ENCODE measurements around the gene AAK1.
"Not testable (repeated sequence)": the region's sequence is repeated elsewhere in the genome, so short reads cannot be mapped to it uniquely, and the experiment has no call there.

AAK1 gene

DNA sequence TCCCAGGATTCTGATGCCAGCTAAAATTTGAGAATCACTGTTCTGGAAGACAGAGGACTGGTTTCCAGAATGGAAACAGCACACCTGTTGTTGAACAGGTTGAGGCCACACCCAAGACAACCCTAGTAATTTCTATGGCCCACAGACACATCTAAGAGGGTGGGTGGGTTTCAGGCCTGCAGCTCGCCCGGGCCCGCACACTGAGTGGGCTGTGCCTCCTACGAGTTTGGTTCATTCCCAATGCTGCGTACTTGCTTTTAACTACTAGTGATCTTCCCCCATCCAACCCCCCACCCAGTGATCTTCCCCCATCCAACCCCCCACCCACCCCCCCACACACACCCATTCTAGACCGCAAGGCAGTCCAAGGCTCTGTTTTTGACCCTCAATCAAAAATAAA lies 205.0 kb downstream of the AAK1 start:
- DNase-seq, result no peak

DNA sequence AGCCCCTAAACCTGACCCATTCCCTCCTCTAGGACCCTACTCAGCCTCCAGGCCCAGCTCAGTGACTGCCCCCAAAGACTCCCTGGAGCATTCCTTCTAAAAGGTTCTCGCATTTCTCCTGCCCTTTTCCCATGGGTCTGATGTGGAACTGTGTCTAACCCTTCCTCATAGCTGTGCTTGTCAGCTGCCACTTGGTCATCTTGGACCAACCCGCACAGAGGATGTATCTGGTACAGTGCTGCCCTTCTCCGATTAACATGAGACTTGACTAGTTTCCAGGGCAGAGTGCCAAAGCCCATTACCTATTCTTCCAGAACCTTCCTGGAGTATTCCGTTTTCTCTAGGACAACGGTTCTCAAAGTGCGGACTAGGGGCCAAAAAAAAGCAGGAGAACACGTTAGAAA lies 205.8 kb downstream of the AAK1 start:
- no peak for DNase-seq

DNA sequence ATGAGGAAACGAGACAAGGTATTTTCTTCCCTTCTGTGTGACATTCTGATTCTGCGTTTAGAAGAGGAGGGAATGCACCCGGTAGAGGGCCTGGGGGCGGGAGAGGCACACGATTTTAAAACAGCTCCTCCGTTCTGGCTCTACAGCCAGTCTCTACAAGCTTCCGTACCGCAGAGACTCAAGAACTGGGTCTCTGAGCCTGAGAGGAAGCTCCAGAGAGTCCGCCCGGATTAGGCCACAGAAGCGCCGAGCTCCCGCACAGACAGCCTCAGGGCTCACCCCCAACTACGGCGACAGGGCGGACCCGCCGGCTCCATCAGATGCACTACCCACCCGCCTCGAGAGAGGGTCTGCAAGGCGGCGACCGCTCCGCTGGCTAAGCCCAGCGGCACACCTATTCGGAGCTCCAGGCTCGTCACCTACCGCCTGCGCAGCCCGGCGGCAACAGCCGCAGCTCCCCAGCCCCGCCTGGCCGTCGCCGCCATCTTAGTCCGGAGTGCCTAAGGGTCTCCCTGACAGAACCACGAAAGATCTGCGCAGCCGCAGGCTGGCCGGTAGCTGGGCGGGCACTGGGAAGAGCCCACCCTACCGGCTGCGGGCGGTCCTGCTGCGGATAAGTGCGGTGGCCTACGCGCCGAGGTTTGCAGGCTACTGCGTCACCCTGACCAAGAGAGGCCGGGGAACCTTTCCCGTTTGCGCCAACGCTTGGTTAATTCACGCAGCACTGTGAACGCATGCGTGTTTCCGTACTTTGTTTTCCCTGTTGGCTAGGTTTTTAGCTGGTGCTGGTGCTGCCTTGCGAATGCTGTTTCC lies 206.4 kb downstream of the AAK1 start, which contains the start of gene NFU1:
NFU1 (minus strand) TSS at position 498 of the 813 bp plus-strand sequence; CDS start at position 485, 13 bp downstream.
- peak; percentile 98 for DNase-seq

- DNase-seq, result peak; percentile 46
Observed at GRCh38 chr2:69436596-69436937, 207.0 kb downstream of the AAK1 start.

GRCh38 chr2:69434753-69435152 lies 208.8 kb downstream of the AAK1 start:
- DNase-seq, result peak; percentile 39

DNA sequence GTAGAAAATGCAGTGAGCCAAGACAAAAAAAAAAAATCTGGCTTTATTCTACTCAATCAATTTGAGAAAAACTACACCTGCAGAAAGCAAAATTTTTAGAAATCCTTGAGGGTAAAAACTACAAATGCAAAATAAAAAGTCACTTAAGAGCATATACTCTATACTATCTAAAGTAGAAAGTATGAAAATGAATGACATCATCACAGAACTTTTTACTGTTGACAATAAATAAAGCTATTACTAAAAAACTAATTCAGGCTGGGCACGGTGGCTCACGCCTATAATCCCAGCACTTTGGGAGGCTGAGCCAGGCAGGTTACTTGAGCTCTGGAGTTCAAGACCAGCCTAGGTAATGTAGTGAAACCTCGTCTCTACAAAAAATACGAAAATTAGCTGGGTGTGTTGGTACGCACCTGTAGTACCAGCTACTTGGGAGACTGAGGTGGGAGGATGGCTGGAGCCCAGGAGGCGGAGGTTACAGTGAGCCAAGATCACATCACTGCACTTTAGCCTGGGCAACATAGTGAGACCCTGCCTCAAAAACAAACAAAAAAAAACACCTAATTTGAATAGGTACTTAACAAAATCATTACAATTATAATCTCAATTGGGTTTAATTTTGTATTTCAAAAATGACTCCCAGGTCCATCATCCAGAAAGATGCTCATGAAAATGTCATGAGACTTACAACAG lies 213.9 kb downstream of the AAK1 start:
- DNase-seq, result no peak

GRCh38 chr2:69428981-69429380 lies 214.6 kb downstream of the AAK1 start:
- no peak for DNase-seq

- DNase-seq, result no peak
Observed at GRCh38 chr2:69424419-69424818, 219.1 kb downstream of the AAK1 start.

GRCh38 chr2:69422198-69422597 lies 221.3 kb downstream of the AAK1 start:
- DNase-seq, result peak; percentile 20

GRCh38 chr2:69419111-69419510 lies 224.4 kb downstream of the AAK1 start:
- not testable (repeated sequence) for DNase-seq

- no peak for DNase-seq
Observed at GRCh38 chr2:69416147-69416546, 227.4 kb downstream of the AAK1 start.

Data from hematopoietic multipotent progenitor cell treated with erythropoietin and hydrocortisone succinate and interleukin-3 and kit ligand, for 4 days (in vitro differentiated cells).